Sigmoid colon (tissue), 4 donors: ENCODE data around the gene GDF9.

Source experiments
- POLR2AphosphoS5 ChIP-seq, 4 donors: sonication (generic); formaldehyde crosslinking; IDR thresholded peaks; one replicate each; pipeline ENCODE4 v1.6.1; 2017; ENCODE audit warnings: antibody characterized with exemption in 4 of 4
- TF ChIP-seq, protein P1 (sequence below), 4 experiments: fragments of 450-650 bp in 3 of 4; fragments of 200-600 bp in 1 of 4; IDR thresholded peaks; one replicate each; pipeline ENCODE4 v1.5.1; 2016 to 2019; ENCODE audit warnings: antibody characterized with exemption in 4 of 4, mild to moderate bottlenecking in 3 of 4, moderate library complexity in 2 of 4

DNA sequence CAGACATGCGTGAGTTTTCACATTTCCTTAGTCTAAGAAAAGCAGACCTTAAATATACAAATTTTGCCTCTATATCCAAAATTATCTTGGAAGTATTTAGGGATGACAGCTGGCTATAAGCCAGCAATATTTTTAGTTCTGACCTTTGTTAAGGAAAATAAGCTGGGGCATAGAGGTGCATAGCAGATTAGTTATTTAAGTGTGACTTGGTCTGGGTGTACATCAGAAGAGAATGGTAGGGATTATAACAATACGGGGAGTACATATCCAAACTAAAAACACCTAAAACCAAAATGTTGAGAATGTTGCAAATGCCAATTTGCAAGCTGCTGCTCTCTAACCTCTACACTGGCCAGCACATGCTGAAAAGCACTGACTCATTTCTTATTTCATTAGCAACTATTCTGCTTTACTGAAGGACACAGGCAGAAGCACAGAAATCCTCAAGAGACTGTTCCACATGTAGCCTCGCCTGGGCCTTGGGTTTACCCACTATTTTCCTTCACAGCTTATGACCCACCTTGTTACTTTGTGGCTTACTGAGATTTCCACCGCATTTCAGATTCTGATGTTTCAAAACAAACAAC is 29.5 kb upstream of the GDF9 start:
- TF ChIP-seq, protein P1, sequence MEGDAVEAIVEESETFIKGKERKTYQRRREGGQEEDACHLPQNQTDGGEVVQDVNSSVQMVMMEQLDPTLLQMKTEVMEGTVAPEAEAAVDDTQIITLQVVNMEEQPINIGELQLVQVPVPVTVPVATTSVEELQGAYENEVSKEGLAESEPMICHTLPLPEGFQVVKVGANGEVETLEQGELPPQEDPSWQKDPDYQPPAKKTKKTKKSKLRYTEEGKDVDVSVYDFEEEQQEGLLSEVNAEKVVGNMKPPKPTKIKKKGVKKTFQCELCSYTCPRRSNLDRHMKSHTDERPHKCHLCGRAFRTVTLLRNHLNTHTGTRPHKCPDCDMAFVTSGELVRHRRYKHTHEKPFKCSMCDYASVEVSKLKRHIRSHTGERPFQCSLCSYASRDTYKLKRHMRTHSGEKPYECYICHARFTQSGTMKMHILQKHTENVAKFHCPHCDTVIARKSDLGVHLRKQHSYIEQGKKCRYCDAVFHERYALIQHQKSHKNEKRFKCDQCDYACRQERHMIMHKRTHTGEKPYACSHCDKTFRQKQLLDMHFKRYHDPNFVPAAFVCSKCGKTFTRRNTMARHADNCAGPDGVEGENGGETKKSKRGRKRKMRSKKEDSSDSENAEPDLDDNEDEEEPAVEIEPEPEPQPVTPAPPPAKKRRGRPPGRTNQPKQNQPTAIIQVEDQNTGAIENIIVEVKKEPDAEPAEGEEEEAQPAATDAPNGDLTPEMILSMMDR (IDR thresholded peaks at IDR 0.05): no peak
- TF ChIP-seq POLR2AphosphoS5 (IDR thresholded peaks at IDR 0.05): no peak
